Spleen (tissue), 11 donors: Measurements from ENCODE around the gene ADAMTS17. TPM values are rescaled to one million over a fixed set of nuclear protein-coding genes. Genes with fewer than 3 reads are reported as not detected.

Experiments used
- DNase-seq: peaks from one replicate; pipeline ENCODE4 v3.0.0-alpha.2; 2020
- H3K27ac ChIP-seq, 8 donors: fragments of 200-600 bp; sonication (generic) in 7 of 8; 1 replicate in 4 of 8; 2 replicates in 4 of 8; pipeline versions ENCODE4 v1.5.0 to v1.8.0; 2016 to 2021; ENCODE audit warnings: inconsistent platforms in 4 of 8, mild to moderate bottlenecking in 4 of 8, moderate library complexity in 1 of 8
- H3K27me3 ChIP-seq, 7 donors: fragments of 200-600 bp; sonication (generic) in 6 of 7; replicated peaks in 1 of 7; 1 replicate in 4 of 7; 2 replicates in 3 of 7; pipeline versions ENCODE4 v1.5.0 to v1.8.0; 2016 to 2021; ENCODE audit warnings: inconsistent platforms in 3 of 7, mild to moderate bottlenecking in 1 of 7
- H3K36me3 ChIP-seq, 6 donors: fragments of 200-600 bp; sonication (generic) in 5 of 6; 1 replicate in 4 of 6; 2 replicates in 2 of 6; pipeline versions ENCODE4 v1.5.0 to v1.8.0; 2016 to 2021; ENCODE audit warnings: inconsistent platforms in 2 of 6
- H3K4me1 ChIP-seq, 6 donors: fragments of 200-600 bp; sonication (generic) in 5 of 6; 1 replicate in 3 of 6; 2 replicates in 3 of 6; pipeline versions ENCODE4 v1.5.0 to v1.8.0; 2016 to 2021; ENCODE audit warnings: inconsistent platforms in 3 of 6
- H3K4me3 ChIP-seq, 8 donors: fragments of 200-600 bp; sonication (generic) in 7 of 8; 1 replicate in 4 of 8; 2 replicates in 4 of 8; pipeline versions ENCODE4 v1.5.0 to v1.8.0; 2016 to 2021; ENCODE audit warnings: inconsistent platforms in 4 of 8, mild to moderate bottlenecking in 4 of 8, moderate library complexity in 2 of 8
- H3K9me3 ChIP-seq, 8 donors: fragments of 200-600 bp; sonication (generic) in 7 of 8; 1 replicate in 4 of 8; 2 replicates in 4 of 8; pipeline versions ENCODE4 v1.5.0 to v1.8.0; 2016 to 2021; ENCODE audit warnings: inconsistent platforms in 4 of 8
- POLR2A ChIP-seq, 3 donors: fragments of 450-650 bp; IDR thresholded peaks; one replicate each; pipeline ENCODE4 v1.5.1; 2017; ENCODE audit warnings: antibody characterized with exemption in 3 of 3, mild to moderate bottlenecking in 1 of 3
- POLR2AphosphoS5 ChIP-seq, 3 donors: sonication (generic); formaldehyde crosslinking; IDR thresholded peaks; one replicate each; pipeline ENCODE4 v1.5.1; 2017; ENCODE audit warnings: antibody characterized with exemption in 3 of 3
- WGBS, 5 donors: extraction: QIAGEN DNeasy Blood & Tissue Kit in 3 of 5; methylation state at CpG; one replicate each; pipeline versions ENCODE4 v1.1.5 to v1.1.7; 2013 to 2018; 5-methylcytosine and 5-hydroxymethylcytosine counted together
- intact Hi-C: fragments of 100-400 bp; cut with DNase I; formaldehyde crosslinking; loops from one replicate; pipeline ENCODE4 v1.15.0; 2023; ENCODE audit warnings: low total_unique reads
- polyA plus RNA-seq, 3 donors: library from polyadenylated mRNA; stranded (reverse); fragments of 200-250 nt; gene quantifications; one replicate each; pipeline ENCODE4 v1.2.1, GENCODE V29; 2013
- total RNA-seq, 7 donors: library from RNA; depleted of rRNA in 3 of 7; stranded (reverse); fragments of >200 nt in 3 of 7; fragmentation: NEBNext Ultra II Directional in 4 of 7; extraction: Animal tissue kit (Norgen Biotek cat#: 25700) in 4 of 7; gene quantifications; one replicate each; pipeline versions ENCODE4 v1.1.0 to v1.2.1, GENCODE V29; 2016 to 2021
- TF ChIP-seq, protein P1 (sequence below), 11 experiments: fragments of 200-600 bp in 7 of 11; fragments of 450-650 bp in 4 of 11; sonication (generic) in 4 of 11; IDR thresholded peaks in 8 of 11; conservative IDR thresholded peaks in 3 of 11; 1 replicate in 7 of 11; 2 replicates in 4 of 11; pipeline versions ENCODE4 v1.4.0 to v1.8.0; 2016 to 2021; ENCODE audit warnings: antibody characterized with exemption in 11 of 11, inconsistent platforms in 4 of 11, mild to moderate bottlenecking in 1 of 11
- donor health status: healthy with polysubstance abuse.
- donor health status: DM: no; HTN: no; CAD: no; lungs with moderate emphysema.
- donor health status: DM: no; HTN: no; CAD: no.
- donor health status: Bipolar disorder and iron deficiency.
- donor health status: healthy.
- donor health status: DM: no; HTN: no; CAD: no.
- donor health status: DM: yes; HTN: yes; CAD: no.

The ADAMTS17 gene
- total and polyA plus RNA-seq, 10 donors: 0.21 to 13.2 (median 5.8) TPM

DNA sequence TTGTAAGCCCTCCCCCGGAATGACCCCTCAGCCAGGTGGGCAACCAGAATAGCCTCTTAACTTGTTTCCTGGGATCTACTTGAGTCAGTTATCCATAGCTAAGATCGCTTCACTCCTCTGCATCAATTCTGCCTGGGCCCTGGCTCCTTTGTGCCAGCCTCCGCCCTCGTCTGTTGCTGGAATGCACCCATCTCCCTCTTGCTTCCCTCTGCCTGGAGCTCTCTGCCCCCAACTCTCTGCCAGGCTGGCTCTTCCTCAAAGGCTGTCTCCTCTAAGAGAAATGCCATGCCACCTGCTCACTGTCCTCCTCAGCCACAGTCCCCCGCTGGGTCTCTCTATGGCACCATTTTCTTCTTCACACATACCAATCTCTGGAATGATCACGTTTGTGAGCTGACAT lies 240.8 kb downstream of the ADAMTS17 start:
- Histone ChIP-seq H3K4me3 (no peak overlapping the region), H3K27me3 (no peaks in the 10 kb centered on the region), H3K9me3 (no peaks in the 10 kb centered on the region), H3K27ac (no peak overlapping the region), H3K4me1 (no peaks in the 10 kb centered on the region), H3K36me3 (no peaks in the 10 kb centered on the region)
- 81 to 87% (median 85%) methylated on average over 6 of the region's 6 CpGs for WGBS, 5 donors
- TF ChIP-seq POLR2A (IDR thresholded peaks at IDR 0.05): no peak
- no peak for DNase-seq
- intact Hi-C loops: no loop called here

DNA sequence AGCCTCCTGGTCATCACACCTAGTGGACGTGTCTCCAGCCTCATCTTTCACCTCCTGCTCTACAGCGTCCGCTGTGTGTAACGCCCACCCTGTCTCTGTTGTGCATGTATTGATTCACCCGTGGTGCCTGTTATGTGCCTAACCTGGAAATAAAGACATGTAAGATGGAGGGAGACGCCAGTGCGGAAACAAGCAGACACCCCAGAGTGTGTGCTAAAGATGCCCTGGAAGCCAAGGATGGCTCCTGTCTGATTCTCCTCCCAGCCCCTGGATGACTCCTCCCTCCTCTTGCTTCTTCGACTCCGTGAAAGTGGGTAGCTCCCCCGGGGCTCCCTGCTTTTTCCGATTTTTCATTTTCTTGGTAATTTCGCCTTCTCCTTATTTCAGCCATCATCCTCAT lies 241.8 kb downstream of the ADAMTS17 start:
- intact Hi-C loops: no loop called here
- Histone ChIP-seq H3K4me3 (no peak overlapping the region), H3K36me3 (no peaks in the 10 kb centered on the region), H3K9me3 (no peaks in the 10 kb centered on the region), H3K4me1 (no peaks in the 10 kb centered on the region), H3K27me3 (no peaks in the 10 kb centered on the region), H3K27ac (no peak overlapping the region)
- TF ChIP-seq, protein P1, sequence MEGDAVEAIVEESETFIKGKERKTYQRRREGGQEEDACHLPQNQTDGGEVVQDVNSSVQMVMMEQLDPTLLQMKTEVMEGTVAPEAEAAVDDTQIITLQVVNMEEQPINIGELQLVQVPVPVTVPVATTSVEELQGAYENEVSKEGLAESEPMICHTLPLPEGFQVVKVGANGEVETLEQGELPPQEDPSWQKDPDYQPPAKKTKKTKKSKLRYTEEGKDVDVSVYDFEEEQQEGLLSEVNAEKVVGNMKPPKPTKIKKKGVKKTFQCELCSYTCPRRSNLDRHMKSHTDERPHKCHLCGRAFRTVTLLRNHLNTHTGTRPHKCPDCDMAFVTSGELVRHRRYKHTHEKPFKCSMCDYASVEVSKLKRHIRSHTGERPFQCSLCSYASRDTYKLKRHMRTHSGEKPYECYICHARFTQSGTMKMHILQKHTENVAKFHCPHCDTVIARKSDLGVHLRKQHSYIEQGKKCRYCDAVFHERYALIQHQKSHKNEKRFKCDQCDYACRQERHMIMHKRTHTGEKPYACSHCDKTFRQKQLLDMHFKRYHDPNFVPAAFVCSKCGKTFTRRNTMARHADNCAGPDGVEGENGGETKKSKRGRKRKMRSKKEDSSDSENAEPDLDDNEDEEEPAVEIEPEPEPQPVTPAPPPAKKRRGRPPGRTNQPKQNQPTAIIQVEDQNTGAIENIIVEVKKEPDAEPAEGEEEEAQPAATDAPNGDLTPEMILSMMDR (IDR thresholded peaks at IDR 0.05 in 8 of 11, conservative IDR thresholded peaks at IDR 0.05 in 3 of 11): no peak
- TF ChIP-seq POLR2A (IDR thresholded peaks at IDR 0.05) (no peak), POLR2AphosphoS5 (IDR thresholded peaks at IDR 0.05) (no peak)
- WGBS, 5 donors: 82 to 95% (median 86%) methylated on average over 12 of the region's 12 CpGs
- DNase-seq: no peak

DNA sequence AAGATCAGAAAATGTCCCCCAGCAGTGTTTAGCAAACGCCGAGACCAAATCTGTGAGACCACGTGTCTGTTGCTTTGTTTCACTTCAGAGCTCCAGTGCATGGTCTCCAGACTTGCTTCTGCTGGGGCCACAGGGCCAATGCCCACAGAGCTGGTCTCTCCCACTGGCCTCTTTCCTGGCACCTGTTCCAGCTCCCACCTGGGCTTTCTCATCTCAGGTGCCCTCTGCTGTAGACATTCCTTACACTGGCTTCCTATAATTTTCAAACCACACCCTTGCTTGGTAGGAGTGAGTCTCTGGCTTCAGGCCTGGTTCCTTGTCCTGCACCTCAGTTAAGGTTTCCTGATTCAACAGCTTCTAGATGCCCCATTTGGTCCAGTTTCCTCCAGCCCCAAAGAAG lies 243.1 kb downstream of the ADAMTS17 start:
- Histone ChIP-seq H3K4me3 (no peak overlapping the region), H3K4me1 (no peaks in the 10 kb centered on the region), H3K36me3 (no peaks in the 10 kb centered on the region), H3K27ac (no peak overlapping the region), H3K27me3 (no peaks in the 10 kb centered on the region), H3K9me3 (no peaks in the 10 kb centered on the region)
- DNase-seq: no peak
- TF ChIP-seq POLR2AphosphoS5 (IDR thresholded peaks at IDR 0.05) (no peak), POLR2A (IDR thresholded peaks at IDR 0.05) (no peak)
- TF ChIP-seq, protein P1 (IDR thresholded peaks at IDR 0.05 in 8 of 11, conservative IDR thresholded peaks at IDR 0.05 in 3 of 11): no peak
- intact Hi-C loops: no loop called here
- WGBS, 5 donors: 86 to 99% (median 94%) methylated on average over 3 of the region's 3 CpGs

DNA sequence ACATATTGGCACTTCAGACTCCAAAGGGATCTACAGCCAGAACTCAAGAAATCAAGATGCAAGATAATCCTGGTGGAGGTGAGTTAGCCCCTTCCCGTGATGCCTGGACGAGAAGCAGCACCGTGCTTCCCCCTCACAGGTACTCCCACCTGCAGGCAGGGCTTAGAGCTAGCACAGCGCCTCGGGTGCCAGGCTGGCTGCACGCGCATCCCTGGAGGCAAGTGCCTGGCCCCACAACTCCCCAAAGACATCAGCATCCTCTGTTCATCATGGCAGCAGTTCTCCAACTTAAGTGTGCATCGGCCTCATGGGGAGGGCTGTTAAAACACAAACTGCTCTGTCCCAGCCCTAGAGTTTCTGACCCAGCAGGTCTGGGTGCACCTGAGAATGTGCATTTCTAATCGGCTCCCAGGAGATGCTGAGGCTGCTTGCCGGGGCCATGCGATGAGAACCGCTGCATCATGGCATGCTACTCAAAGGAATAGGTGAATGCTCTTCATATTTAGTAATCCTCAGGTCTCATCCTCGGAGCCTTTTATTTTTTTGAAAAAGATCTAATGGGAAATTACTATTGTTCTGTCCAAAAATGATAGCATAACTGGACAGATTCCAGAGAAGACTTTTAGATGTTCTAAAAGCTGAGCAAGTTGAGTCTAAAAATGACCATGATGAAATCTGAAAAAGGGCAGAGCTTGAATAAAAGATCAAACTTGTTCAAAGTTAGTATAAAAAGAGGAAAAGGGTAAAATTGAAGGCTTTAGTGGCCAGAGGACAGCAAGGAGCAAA lies 244.2 kb downstream of the ADAMTS17 start:
- Histone ChIP-seq H3K27me3 (no peaks in the 10 kb centered on the region), H3K4me3 (no peak overlapping the region), H3K36me3 (no peaks in the 10 kb centered on the region), H3K4me1 (no peaks in the 10 kb centered on the region), H3K27ac (no peak overlapping the region), H3K9me3 (no peaks in the 10 kb centered on the region)
- WGBS, 5 donors: 80 to 93% (median 87%) methylated on average over 11 to 13 of the region's 13 CpGs
- no peak for DNase-seq
- intact Hi-C loops: no loop called here
- TF ChIP-seq POLR2A (IDR thresholded peaks at IDR 0.05) (no peak), POLR2AphosphoS5 (IDR thresholded peaks at IDR 0.05) (no peak)
- TF ChIP-seq, protein P1 (IDR thresholded peaks at IDR 0.05 in 8 of 11, conservative IDR thresholded peaks at IDR 0.05 in 3 of 11): no peak
